Activated CD4-positive, CD25-positive, alpha-beta regulatory T cell treated with anti-CD3 and anti-CD28 coated beads, Interleukin-2, amount 50 U/mL, for 72 hours (primary cell): ENCODE data around the gene LCE1E.

Experiments used
- DNase-seq: peaks from one replicate; pipeline ENCODE4 v3.0.0; 2021

LCE1E gene

GRCh38 chr1:152786077-152786476 is at the start of gene LCE1E:
TSS of gene LCE1E (plus strand) at chr1:152786257. CDS start at chr1:152787300, 1,043 bp downstream.
- no peak for DNase-seq

- DNase-seq: no peak
These were observed 48.1 kb upstream of the LCE1E start for GRCh38 chr1:152737997-152738396.

- no peak for DNase-seq
These were observed 46.2 kb upstream of the LCE1E start for GRCh38 chr1:152739841-152740240.

GRCh38 chr1:152741656-152742055 is 44.4 kb upstream of the LCE1E start:
- DNase-seq: no peak

GRCh38 chr1:152743371-152744145 is 42.5 kb upstream of the LCE1E start:
- DNase-seq: no peak

GRCh38 chr1:152745289-152745704 is 40.8 kb upstream of the LCE1E start:
- no peak for DNase-seq

GRCh38 chr1:152745765-152746444 is 40.2 kb upstream of the LCE1E start:
- no peak for DNase-seq

GRCh38 chr1:152747831-152748230 is 38.2 kb upstream of the LCE1E start:
- DNase-seq: no peak

- no peak for DNase-seq
These were observed 33.8 kb upstream of the LCE1E start for GRCh38 chr1:152752225-152752624.

GRCh38 chr1:152753586-152753985 is 32.5 kb upstream of the LCE1E start:
- DNase-seq: no peak

- DNase-seq: no peak
These were observed 29.2 kb upstream of the LCE1E start for GRCh38 chr1:152756872-152757271.

- DNase-seq: no peak
These were observed 28.3 kb upstream of the LCE1E start, which contains the start of gene KPRP for GRCh38 chr1:152757747-152758146. TSS of gene KPRP (plus strand) at chr1:152758025. CDS start at chr1:152759589, 1,564 bp downstream.

GRCh38 chr1:152758636-152759035 is 27.4 kb upstream of the LCE1E start:
- DNase-seq: no peak

- no peak for DNase-seq
These were observed 26.4 kb upstream of the LCE1E start for GRCh38 chr1:152759453-152760173.

GRCh38 chr1:152760551-152761190 is 25.4 kb upstream of the LCE1E start:
- no peak for DNase-seq

- DNase-seq: no peak
These were observed 24.3 kb upstream of the LCE1E start for GRCh38 chr1:152761609-152762213.

- no peak for DNase-seq
These were observed 17.1 kb upstream of the LCE1E start for GRCh38 chr1:152768847-152769533.

- no peak for DNase-seq
These were observed 15.6 kb upstream of the LCE1E start for GRCh38 chr1:152770411-152770810.

GRCh38 chr1:152774875-152775274 is 11.2 kb upstream of the LCE1E start, which contains the start of gene LCE1F:
TSS of gene LCE1F (plus strand) at chr1:152775140. CDS start at chr1:152776372, 1,232 bp downstream.
- no peak for DNase-seq

- no peak for DNase-seq
These were observed 9.7 kb upstream of the LCE1E start for GRCh38 chr1:152776361-152776760.

- DNase-seq: no peak
These were observed 8.4 kb upstream of the LCE1E start for GRCh38 chr1:152777510-152778137.
